Activated T-helper 17 cell treated with anti-CD3 and anti-CD28 coated beads, Interleukin-2, amount 50 U/mL, for 72 hours (primary cell): Measurements from ENCODE around the gene SLC35B3. TPM values are rescaled to one million over a fixed set of nuclear protein-coding genes. Genes with fewer than 3 reads are reported as not detected.
A peak's percentile ranks its signal among the peaks of the same experiment; 100 is the strongest.
"Not testable (repeated sequence)": the region's sequence is repeated elsewhere in the genome, so short reads cannot be mapped to it uniquely, and the experiment has no call there.

Experiments used
- ATAC-seq: fragments of 150-1000 bp; cut with Tn5 transposase; replicated peaks from 2 replicates; pipeline ENCODE4 v1.10.0; 2021; ENCODE audit warnings: mild to moderate bottlenecking, moderate library complexity
- H3K27ac Mint-ChIP-seq: one replicate; pipeline ENCODE4 v1.8.0; 2022; ENCODE audit warnings: mixed read lengths
- H3K27me3 Mint-ChIP-seq: one replicate; pipeline ENCODE4 v1.8.0; 2022; ENCODE audit warnings: mixed read lengths
- H3K36me3 Mint-ChIP-seq: one replicate; pipeline ENCODE4 v1.8.0; 2022; ENCODE audit warnings: low read depth, mild to moderate bottlenecking, mixed read lengths
- H3K4me1 Mint-ChIP-seq: one replicate; pipeline ENCODE4 v1.8.0; 2022; ENCODE audit warnings: mixed read lengths
- H3K4me3 Mint-ChIP-seq: one replicate; pipeline ENCODE4 v1.8.0; 2022; ENCODE audit warnings: mild to moderate bottlenecking, mixed read lengths
- H3K9me3 Mint-ChIP-seq: one replicate; pipeline ENCODE4 v1.8.0; 2022; ENCODE audit warnings: mixed read lengths
- total RNA-seq, 2 donors: library from RNA; stranded (reverse); gene quantifications; one replicate each; pipeline ENCODE4 v1.2.3, GENCODE V29; 2022

The SLC35B3 gene
- total RNA-seq, 2 donors from 2014 or later, result 5.5 to 8.1 TPM

DNA sequence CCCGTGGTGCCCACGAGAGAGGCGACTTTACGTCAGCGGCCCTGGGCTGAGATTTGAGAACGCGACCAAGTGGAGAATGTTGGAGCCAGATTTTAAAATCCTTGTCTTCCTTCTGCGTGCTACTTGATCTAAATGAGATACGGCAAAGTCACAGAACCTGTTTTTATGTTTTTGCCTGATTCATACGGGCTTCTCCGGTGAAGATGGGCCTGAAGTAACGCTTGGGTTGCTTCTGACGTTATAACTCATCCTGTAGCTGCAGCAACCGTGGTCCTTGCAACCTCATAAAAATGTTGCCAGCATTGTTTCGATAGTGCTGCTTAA lies 462 bp upstream of the SLC35B3 start:
- H3K9me3 Mint-ChIP-seq, result no peaks in the 10 kb centered on the region
- peak overlapping the region; percentile 79 for H3K4me3 Mint-ChIP-seq
- peaks cover 25% of the 10 kb centered on the region for H3K36me3 Mint-ChIP-seq
- peak overlapping the region; percentile 97 for H3K27ac Mint-ChIP-seq
- ATAC-seq, result no peak
- H3K4me1 Mint-ChIP-seq, result peaks cover 11% of the 10 kb centered on the region
- H3K27me3 Mint-ChIP-seq, result no peaks in the 10 kb centered on the region

GRCh38 chr6:8434727-8435092 lies 635 bp downstream of the SLC35B3 start:
- Mint-ChIP-seq H3K27ac (peak overlapping the region; percentile 97), H3K4me3 (peak overlapping the region; percentile 79), H3K9me3 (no peaks in the 10 kb centered on the region), H3K4me1 (peaks cover 11% of the 10 kb centered on the region), H3K27me3 (no peaks in the 10 kb centered on the region), H3K36me3 (peaks cover 25% of the 10 kb centered on the region)
- ATAC-seq, result peak; percentile 23

- no peak for ATAC-seq
- H3K36me3 Mint-ChIP-seq, result peaks cover 25% of the 10 kb centered on the region
- peaks cover 11% of the 10 kb centered on the region for H3K4me1 Mint-ChIP-seq
- H3K9me3 Mint-ChIP-seq, result no peaks in the 10 kb centered on the region
- peak overlapping the region; percentile 79 for H3K4me3 Mint-ChIP-seq
- H3K27ac Mint-ChIP-seq, result no peak overlapping the region
- no peaks in the 10 kb centered on the region for H3K27me3 Mint-ChIP-seq
Observed at GRCh38 chr6:8432614-8433013, 2.7 kb downstream of the SLC35B3 start.

- no peak for ATAC-seq
- no peak overlapping the region for H3K4me3 Mint-ChIP-seq
- H3K27me3 Mint-ChIP-seq, result no peaks in the 10 kb centered on the region
- no peak overlapping the region for H3K27ac Mint-ChIP-seq
- peaks cover 11% of the 10 kb centered on the region for H3K4me1 Mint-ChIP-seq
- H3K9me3 Mint-ChIP-seq, result no peaks in the 10 kb centered on the region
- H3K36me3 Mint-ChIP-seq, result peaks cover 35% of the 10 kb centered on the region
Observed at GRCh38 chr6:8429821-8430220, 5.5 kb downstream of the SLC35B3 start.

DNA sequence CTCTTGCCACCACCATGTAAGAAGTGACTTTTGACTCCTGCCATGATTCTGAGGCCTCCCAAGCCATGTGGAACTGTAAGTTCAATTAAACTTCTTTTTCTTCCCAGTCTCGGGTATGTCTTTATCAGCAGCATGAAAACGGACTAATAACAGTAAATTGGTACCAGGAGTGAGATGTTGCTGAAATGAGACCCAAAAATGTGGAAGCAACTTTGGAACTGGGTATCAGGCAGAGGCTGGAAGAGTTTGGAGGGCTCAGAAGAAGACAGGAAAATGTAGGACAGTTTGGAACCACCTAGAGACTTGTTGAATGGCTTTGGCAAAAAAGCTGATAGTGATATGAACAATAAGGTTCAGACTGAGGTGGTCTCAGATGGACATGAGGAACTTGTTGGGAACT lies 8.8 kb downstream of the SLC35B3 start:
- not testable (repeated sequence) for H3K4me3 Mint-ChIP-seq, ATAC-seq, H3K27me3 Mint-ChIP-seq, H3K27ac Mint-ChIP-seq, H3K9me3 Mint-ChIP-seq, H3K4me1 Mint-ChIP-seq
- H3K36me3 Mint-ChIP-seq, result peaks cover 32% of the 10 kb centered on the region

DNA sequence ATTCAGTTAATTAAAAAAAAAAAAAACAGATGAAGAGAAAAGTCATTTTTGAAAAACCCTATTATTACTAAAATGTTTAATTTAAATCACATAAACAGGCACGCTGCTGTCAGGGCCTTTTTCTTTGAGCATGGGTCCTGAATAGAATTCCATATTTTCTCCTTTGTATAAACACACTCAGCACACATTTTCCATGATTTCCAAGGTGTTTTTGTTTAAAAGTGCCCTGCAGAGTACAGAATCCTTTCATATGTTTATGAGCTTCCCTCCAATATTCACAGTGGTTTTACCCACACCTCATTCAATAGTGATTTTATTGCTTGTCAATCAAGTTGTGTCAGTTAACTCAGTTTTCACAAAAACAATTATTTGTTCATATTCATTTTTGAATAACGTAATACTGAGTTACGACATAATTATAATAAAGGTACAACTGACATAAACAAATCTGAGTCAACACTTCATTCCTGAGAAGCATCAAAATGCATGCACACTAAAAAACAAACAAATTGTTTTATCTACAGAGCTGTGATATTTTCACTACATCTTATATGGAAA lies 15.2 kb downstream of the SLC35B3 start:
- H3K9me3 Mint-ChIP-seq, result no peaks in the 10 kb centered on the region
- H3K27ac Mint-ChIP-seq, result no peak overlapping the region
- H3K27me3 Mint-ChIP-seq, result no peaks in the 10 kb centered on the region
- peaks cover 70% of the 10 kb centered on the region for H3K36me3 Mint-ChIP-seq
- H3K4me3 Mint-ChIP-seq, result no peak overlapping the region
- H3K4me1 Mint-ChIP-seq, result no peaks in the 10 kb centered on the region
- no peak for ATAC-seq

- no peak for ATAC-seq
- Mint-ChIP-seq H3K4me3 (no peak overlapping the region), H3K27me3 (no peaks in the 10 kb centered on the region), H3K4me1 (no peaks in the 10 kb centered on the region), H3K27ac (no peak overlapping the region), H3K36me3 (peaks cover 92% of the 10 kb centered on the region), H3K9me3 (no peaks in the 10 kb centered on the region)
Observed at GRCh38 chr6:8415913-8416312, 19.4 kb downstream of the SLC35B3 start.

DNA sequence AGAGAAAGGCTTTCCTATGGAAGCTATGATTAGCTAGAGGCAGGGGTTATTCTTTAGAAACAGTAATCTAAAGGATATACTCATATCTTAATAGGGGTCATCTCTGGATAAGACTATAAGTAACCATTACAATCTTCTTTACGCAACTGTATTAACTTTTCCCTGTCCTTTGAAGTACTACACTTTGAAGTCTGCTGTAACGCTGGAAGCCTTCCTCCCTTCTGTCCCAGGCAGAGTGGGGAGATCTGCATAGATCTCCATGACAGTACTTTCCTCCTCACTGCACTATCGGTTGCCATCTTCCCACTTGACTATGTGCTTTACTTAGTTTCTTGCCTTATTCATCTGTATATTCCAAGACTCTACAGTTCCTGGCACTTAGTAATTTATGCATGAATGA lies 20.1 kb downstream of the SLC35B3 start:
- Mint-ChIP-seq H3K36me3 (peaks cover 92% of the 10 kb centered on the region), H3K27me3 (no peaks in the 10 kb centered on the region)

GRCh38 chr6:8414844-8415243 lies 20.5 kb downstream of the SLC35B3 start:
- H3K4me1 Mint-ChIP-seq, result no peaks in the 10 kb centered on the region

More for the DNA sequence above, 20.1 kb downstream of the SLC35B3 start:
- Mint-ChIP-seq H3K27ac (no peak overlapping the region), H3K4me1 (no peaks in the 10 kb centered on the region), H3K9me3 (no peaks in the 10 kb centered on the region), H3K4me3 (no peak overlapping the region)
- no peak for ATAC-seq

GRCh38 chr6:8405946-8406345 lies 29.4 kb downstream of the SLC35B3 start:
- H3K4me3 Mint-ChIP-seq, H3K27ac Mint-ChIP-seq, H3K4me1 Mint-ChIP-seq, H3K27me3 Mint-ChIP-seq, H3K36me3 Mint-ChIP-seq, H3K9me3 Mint-ChIP-seq: not testable (repeated sequence)
- ATAC-seq, result peak; percentile 37

More at GRCh38 chr6:8414844-8415243, 20.5 kb downstream of the SLC35B3 start:
- H3K36me3 Mint-ChIP-seq, result peaks cover 90% of the 10 kb centered on the region
- ATAC-seq, result no peak
- H3K9me3 Mint-ChIP-seq, result no peaks in the 10 kb centered on the region
- no peak overlapping the region for H3K27ac Mint-ChIP-seq
- no peaks in the 10 kb centered on the region for H3K27me3 Mint-ChIP-seq
- no peak overlapping the region for H3K4me3 Mint-ChIP-seq

GRCh38 chr6:8402546-8402945 lies 32.8 kb downstream of the SLC35B3 start:
- no peaks in the 10 kb centered on the region for H3K9me3 Mint-ChIP-seq
- H3K4me3 Mint-ChIP-seq, result no peak overlapping the region
- no peaks in the 10 kb centered on the region for H3K27me3 Mint-ChIP-seq
- H3K27ac Mint-ChIP-seq, result no peak overlapping the region
- no peak for ATAC-seq
- H3K36me3 Mint-ChIP-seq, result no peaks in the 10 kb centered on the region
- no peaks in the 10 kb centered on the region for H3K4me1 Mint-ChIP-seq

- no peaks in the 10 kb centered on the region for H3K4me1 Mint-ChIP-seq
- H3K4me3 Mint-ChIP-seq, result no peak overlapping the region
- no peak overlapping the region for H3K27ac Mint-ChIP-seq
- H3K9me3 Mint-ChIP-seq, result no peaks in the 10 kb centered on the region
- ATAC-seq, result no peak
- H3K36me3 Mint-ChIP-seq, result no peaks in the 10 kb centered on the region
- peaks cover 6% of the 10 kb centered on the region for H3K27me3 Mint-ChIP-seq
Observed at GRCh38 chr6:8400663-8401062, 34.7 kb downstream of the SLC35B3 start.

GRCh38 chr6:8392569-8392968 lies 42.8 kb downstream of the SLC35B3 start:
- H3K27ac Mint-ChIP-seq, result no peak overlapping the region
- H3K27me3 Mint-ChIP-seq, result peaks cover 12% of the 10 kb centered on the region

DNA sequence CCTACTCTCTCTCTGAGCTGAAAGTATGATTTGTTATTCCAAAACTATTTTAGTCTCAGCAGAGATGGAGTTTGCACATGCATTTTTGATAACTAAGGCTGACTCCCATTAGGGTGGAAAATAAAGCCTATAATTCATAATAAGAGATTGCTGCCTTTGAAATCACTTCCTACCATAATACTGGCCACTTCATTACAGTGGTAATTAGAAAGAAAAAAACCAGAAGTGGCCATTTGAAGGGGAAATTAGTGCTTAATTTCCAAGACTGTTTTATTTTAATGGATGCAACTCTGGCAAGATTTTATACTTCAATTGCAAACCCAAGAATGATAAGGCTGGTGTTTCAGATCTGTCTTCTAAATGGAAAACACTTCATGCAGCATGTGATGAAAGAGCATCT lies 43.4 kb downstream of the SLC35B3 start:
- no peaks in the 10 kb centered on the region for H3K36me3 Mint-ChIP-seq
- no peaks in the 10 kb centered on the region for H3K9me3 Mint-ChIP-seq
- peaks cover 9% of the 10 kb centered on the region for H3K4me1 Mint-ChIP-seq
- no peak overlapping the region for H3K27ac Mint-ChIP-seq
- peaks cover 11% of the 10 kb centered on the region for H3K27me3 Mint-ChIP-seq
- H3K4me3 Mint-ChIP-seq, result no peak overlapping the region
- no peak for ATAC-seq

More at GRCh38 chr6:8392569-8392968, 42.8 kb downstream of the SLC35B3 start:
- Mint-ChIP-seq H3K4me3 (no peak overlapping the region), H3K4me1 (peaks cover 9% of the 10 kb centered on the region), H3K9me3 (no peaks in the 10 kb centered on the region), H3K36me3 (no peaks in the 10 kb centered on the region)
- no peak for ATAC-seq

DNA sequence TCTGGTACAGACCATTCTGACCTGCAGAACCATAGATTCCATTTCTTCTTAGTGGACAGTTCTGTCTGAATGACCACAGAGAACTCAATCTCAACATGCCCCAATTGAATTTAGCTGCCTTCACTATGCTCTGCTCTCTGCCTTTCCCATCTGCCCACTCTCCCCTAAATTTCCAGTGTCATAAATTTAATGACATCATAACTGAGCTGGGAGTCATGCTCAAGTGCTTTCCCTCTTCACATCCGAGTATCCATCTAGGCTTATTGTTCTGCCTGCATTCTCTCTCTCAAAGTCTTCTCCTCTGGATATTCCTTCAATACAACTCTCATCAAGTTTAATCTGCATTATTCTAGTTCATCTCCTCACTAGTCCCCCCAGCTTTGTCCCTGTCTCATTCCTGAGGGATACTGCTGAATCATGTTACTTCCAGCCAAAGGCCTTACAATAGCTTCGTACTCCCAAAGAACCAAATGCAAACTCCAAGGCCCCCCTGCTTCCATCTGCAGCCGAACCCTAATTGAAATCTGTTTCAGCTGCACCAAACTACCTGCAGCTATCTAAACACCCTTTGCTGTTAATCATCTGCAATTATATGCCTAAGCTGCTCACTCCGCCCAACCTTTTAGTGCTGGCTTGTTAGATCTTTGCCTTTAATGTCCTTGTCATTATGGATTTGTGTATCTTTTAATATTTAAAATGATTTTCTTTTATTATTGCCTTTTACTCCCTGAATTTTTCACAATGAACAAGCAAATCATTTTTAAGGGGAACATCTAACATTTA lies 46.1 kb downstream of the SLC35B3 start:
- no peak for ATAC-seq
- Mint-ChIP-seq H3K36me3 (no peaks in the 10 kb centered on the region), H3K9me3 (no peaks in the 10 kb centered on the region), H3K27me3 (peaks cover 6% of the 10 kb centered on the region), H3K4me1 (peaks cover 9% of the 10 kb centered on the region), H3K4me3 (no peak overlapping the region), H3K27ac (no peak overlapping the region)
